Keratinocyte (primary cell): ENCODE measurements around the gene ECEL1.

ENCODE experiments used
- EZH2 ChIP-seq: IDR thresholded peaks from one replicate; pipeline ENCODE4 v1.6.1; 2012; ENCODE audit warnings: inconsistent platforms, mild to moderate bottlenecking, low read length, moderate library complexity
- TF ChIP-seq, protein P1 (sequence below), 3 experiments: IDR thresholded peaks in 1 of 3; conservative IDR thresholded peaks in 1 of 3; optimal IDR thresholded peaks in 1 of 3; 2 replicates in 2 of 3; 3 replicates in 1 of 3; pipeline versions ENCODE3 to v1.5.1; 2011; ENCODE audit warnings: low read length in 3 of 3, mild to moderate bottlenecking in 3 of 3, moderate library complexity in 2 of 3, control low read depth in 1 of 3, inconsistent platforms in 1 of 3; ENCODE audit not compliant: insufficient read depth in 2 of 3; ENCODE audit errors: extremely low read depth in 1 of 3

DNA sequence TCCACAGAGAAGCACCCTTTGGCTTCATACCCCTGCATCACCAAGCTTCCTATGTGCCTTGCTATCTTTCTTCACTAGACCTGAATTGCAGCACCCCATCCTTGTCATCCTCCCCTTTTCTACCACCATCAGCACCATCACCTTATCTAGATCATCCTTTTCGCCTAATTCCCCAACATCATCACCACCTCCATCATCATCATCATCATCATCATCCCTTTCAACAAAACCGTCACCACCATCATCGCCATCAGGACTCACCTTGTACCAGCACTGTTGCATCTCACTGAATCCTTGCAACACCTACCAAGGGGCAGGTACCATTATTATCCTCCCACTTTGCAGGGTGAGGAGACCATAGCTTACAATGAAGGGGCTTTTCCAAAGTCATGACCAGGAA is 10.8 kb upstream of the ECEL1 start:
- TF ChIP-seq, protein P1, sequence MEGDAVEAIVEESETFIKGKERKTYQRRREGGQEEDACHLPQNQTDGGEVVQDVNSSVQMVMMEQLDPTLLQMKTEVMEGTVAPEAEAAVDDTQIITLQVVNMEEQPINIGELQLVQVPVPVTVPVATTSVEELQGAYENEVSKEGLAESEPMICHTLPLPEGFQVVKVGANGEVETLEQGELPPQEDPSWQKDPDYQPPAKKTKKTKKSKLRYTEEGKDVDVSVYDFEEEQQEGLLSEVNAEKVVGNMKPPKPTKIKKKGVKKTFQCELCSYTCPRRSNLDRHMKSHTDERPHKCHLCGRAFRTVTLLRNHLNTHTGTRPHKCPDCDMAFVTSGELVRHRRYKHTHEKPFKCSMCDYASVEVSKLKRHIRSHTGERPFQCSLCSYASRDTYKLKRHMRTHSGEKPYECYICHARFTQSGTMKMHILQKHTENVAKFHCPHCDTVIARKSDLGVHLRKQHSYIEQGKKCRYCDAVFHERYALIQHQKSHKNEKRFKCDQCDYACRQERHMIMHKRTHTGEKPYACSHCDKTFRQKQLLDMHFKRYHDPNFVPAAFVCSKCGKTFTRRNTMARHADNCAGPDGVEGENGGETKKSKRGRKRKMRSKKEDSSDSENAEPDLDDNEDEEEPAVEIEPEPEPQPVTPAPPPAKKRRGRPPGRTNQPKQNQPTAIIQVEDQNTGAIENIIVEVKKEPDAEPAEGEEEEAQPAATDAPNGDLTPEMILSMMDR (optimal IDR thresholded peaks at IDR 0.05 in 1 of 3, IDR thresholded peaks at IDR 0.05 in 1 of 3, conservative IDR thresholded peaks at IDR 0.05 in 1 of 3; ENCODE audit: extremely low read depth in 1 of 3, insufficient read depth in 2 of 3, low read length in 3 of 3), result no peak
- TF ChIP-seq EZH2, result no peak
